Left ventricle myocardium superior (tissue), 1 donor: ENCODE measurements around the gene KIF14. TPM values are rescaled to one million over a fixed set of nuclear protein-coding genes. Genes with fewer than 3 reads are reported as not detected.
A peak's percentile ranks its signal among the peaks of the same experiment; 100 is the strongest.

ENCODE experiments used
- ATAC-seq: fragments of 200-7000 bp; cut with Tn5 transposase; one replicate; pipeline ENCODE4 v1.9.1; 2020; ENCODE audit warnings: mild to moderate bottlenecking, moderate library complexity
- DNase-seq: peaks from one replicate; pipeline ENCODE4 v3.0.0-alpha.2; 2020
- intact Hi-C: fragments of 100-400 bp; cut with micrococcal nuclease; formaldehyde crosslinking; loops from one replicate; pipeline ENCODE4 v1.11.0; 2022
- long read RNA-seq: library from polyadenylated mRNA; unstranded; transcript quantifications from one replicate; pipeline ENCODE4 v2.0.0, GENCODE V29; 2021
- total RNA-seq: library from RNA; stranded (reverse); fragmentation: NEBNext Ultra II Directional; extraction: Animal tissue kit (Norgen Biotek cat#: 25700); gene quantifications from one replicate; pipeline ENCODE4 v1.2.1, GENCODE V29; 2021
- donor health status: DM: no; HTN: yes; CAD: no; lungs with severe emphysema.

KIF14 gene
- 0.10 TPM for total RNA-seq
- long read RNA-seq = 0 reads

DNA sequence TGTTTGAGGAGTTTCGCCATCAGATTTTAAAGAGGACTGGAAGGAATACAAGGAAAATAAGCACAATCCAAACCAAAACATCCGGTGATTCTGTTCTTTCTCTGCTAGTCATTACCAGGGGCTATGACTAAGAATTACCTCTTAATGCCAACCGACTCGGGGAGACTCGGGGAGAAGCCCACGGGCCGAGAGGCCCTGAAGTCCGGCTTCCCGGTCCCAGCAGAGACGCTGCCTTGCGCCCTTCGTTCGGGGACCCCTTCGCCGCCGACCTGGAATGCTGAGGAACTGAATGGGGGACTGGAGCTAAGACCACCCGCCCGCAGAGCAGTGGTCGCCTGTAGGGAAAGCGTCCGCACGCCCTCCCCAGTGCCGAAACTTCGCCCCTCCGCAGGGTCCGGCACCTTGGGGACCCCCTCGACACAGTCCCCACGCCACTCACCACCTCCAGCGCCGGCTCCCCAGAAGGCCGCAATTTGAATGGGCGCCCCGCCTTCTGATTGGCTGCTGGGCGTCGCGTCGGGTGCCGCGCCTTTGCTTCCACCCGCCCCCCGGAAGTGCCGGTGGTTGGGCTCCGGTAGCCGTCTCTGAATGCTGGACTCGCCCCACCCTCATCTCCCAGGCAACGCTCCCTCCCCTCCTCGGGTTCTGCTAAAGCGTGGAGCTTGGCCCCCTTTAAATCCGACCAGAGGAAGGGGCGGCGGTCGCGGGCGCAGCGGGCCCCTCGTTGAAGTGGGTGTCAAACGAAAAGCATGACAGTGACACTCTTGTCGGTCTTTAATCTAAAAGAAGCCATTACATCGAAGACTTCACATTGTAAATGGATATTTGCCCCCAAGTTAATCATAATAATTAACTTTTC is at the start of gene KIF14:
KIF14 (minus strand) TSS at position 479 of the 859 bp plus-strand sequence. CDS start 2,028 bp downstream, outside the sequence.
- DNase-seq (peak; percentile 94), ATAC-seq (peak; percentile 100)
- intact Hi-C loops = loop anchor here (2.0 to 10.0 kb wide), 2 partner anchors 182 to 214 kb away; no protein-coding TSS in a partner anchor

- ATAC-seq = peak; percentile 96
- intact Hi-C loops = loop anchor here (5.0 kb wide), 1 partner anchor 133 kb away; no protein-coding TSS in a partner anchor
- peak; percentile 98 for DNase-seq
Observed at GRCh38 chr1:200669314-200670241, 49.0 kb upstream of the KIF14 start, which contains the start of gene DDX59. DDX59 (minus strand) TSS chr1:200669907; CDS start chr1:200666740, 3,167 bp downstream.

DNA sequence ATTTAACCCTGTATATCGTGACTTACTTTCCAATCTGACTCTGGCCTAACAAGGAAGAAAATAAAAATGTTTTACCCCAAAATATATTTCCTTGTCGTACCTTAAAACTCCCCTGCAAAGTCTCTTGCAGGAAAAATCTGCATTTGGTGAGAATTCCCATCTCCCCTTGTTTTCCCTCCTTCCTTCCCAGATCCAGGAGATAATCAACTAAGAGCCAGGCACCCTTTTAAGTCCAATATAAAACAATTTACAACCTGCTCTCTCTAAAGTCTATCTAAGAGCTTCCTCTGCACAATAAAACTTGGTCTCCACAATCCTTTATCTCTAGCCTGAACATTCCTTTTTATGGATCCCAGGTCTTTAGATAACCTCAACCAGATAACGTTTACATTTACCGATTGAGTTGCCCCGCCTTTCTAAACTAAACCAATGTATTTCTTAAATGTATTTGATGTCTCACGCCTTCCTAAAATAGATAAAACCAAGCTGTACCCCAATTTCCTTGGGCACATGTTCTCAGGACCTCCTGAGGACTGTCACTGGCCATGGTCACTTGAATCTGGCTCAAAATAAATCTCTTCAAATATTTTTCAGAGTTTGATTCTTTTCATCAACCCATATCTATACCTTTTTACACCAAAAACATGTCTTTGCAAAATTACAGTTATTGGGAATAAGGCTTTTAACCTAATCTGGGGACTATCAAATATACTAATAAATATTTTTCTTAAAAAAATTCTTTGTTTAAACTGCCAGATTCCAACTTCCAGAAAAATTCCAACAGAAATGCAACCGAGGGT is 48.2 kb upstream of the KIF14 start:
- DNase-seq = no peak
- no peak for ATAC-seq
- intact Hi-C loops = no loop called here

DNA sequence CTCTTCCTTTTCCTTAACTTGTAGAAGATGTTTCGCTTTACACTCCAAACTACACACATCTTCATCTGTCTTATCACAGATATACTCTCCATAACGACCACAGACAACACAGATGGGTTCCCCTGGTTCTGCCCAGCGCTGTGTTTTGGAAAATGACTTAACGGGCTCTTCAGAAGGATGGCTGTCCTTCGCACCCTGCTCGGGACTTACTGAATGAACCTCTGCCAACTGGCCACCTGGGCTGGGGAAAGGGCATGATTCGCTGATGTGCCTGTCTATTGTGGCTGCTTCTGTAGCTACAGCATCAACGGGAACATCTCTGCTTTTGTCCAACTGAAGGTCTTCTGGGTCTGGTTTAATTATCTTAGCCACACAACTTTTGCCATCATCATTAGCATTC is 45.8 kb upstream of the KIF14 start:
- DNase-seq = no peak
- ATAC-seq = no peak
- intact Hi-C loops = no loop called here

DNA sequence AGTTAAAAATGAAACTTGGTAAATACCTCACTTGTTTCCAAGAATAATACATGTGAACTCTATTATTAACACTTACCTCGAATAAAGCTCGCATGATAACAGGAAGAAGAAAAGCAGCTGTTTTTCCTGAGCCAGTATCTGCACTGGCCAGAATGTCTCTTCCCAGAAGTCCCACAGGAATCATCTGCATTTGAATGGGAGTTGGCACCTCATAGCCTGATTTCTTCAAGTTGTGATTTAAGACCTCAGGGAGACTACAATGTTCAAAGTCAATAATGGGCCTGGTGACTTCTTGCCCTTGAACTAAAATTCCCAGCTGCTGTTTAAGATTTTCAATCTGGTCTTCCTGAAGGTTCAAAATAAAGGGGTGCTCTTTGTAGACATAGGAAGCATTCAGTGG is 45.3 kb upstream of the KIF14 start:
- DNase-seq = no peak
- ATAC-seq = no peak
- intact Hi-C loops = no loop called here

DNA sequence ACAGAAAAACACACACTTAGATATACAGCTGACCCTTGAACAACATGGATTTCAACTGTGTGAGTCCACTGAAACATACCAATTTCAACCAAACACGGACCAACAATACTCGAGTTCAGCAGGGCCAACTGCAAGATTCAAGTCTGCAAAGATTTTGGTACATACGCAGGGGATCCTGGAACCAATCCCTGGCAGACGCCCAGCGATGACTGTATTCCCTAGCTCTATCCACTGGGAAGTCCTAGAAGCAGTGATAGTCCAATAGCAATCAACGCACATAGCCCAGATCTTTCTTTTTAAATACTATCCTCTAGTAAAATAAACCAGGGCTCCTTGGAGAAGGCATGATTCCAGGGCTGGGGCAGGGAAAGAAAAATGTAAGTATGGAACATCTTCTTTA is 40.2 kb upstream of the KIF14 start:
- DNase-seq (peak; percentile 78), ATAC-seq (peak; percentile 57)
- intact Hi-C loops = no loop called here

DNA sequence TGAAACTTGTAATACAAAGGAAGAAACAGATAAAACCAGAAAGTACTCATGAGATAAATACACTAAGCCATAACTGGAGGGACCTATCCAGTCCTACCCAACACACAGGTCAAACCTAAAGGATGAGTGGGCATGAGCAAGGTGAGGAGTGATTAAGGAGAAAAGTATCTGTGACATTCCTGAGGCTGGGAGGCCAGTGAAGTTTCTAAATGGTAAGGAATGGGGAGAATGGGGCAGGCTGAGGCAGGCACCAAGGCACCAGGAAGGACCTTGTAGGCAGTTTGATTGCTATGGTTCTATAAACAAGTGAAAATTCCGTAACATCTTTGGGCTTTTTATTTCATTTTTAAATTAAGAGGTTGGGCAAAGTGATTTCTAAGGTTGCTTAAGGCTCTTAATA is 38.7 kb upstream of the KIF14 start:
- intact Hi-C loops = no loop called here

DNA sequence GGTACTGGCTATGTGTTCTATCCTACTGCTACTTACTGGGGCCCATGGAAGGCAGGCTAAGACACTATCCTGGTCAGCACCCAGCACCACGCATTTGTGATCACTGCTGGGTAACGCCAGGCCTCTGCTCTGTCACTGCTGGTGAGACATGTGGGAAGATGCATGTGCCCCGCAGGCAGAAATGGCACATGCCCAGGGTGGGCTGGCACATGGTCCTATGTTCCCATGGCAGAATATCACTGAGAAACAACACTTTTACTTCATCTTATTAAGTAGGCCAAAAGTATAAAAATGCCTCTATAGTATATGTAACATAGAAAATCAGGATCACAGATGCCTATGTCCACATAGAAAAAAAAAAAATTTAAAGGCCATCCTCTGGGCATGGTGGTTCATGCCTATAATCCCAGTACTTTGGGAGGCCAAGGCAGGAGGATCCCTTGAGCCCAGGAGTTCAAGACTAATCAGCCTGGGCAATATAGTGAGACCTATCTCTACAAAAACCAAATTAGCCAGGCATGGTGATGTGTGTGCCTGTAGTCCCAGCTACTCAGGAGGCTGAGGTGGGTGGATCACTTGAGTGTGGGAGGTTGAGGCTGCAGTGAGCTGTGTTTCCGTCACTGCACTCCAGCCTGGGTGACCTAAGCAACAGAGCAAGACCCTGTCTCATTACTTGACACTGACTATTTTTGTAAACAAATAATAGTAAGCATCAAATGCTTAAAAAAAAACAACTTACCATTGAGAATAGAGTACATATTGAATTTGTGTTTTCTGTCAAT is 37.7 kb upstream of the KIF14 start:
- ATAC-seq = no peak
- intact Hi-C loops = no loop called here
- no peak for DNase-seq

More for the DNA sequence above, 38.7 kb upstream of the KIF14 start:
- ATAC-seq (no peak), DNase-seq (no peak)

- no peak for DNase-seq
- intact Hi-C loops = no loop called here
- ATAC-seq = no peak
Observed at GRCh38 chr1:200654660-200655059, 34.1 kb upstream of the KIF14 start.

GRCh38 chr1:200653022-200653462 is 32.5 kb upstream of the KIF14 start:
- DNase-seq (no peak), ATAC-seq (no peak)
- intact Hi-C loops = no loop called here

GRCh38 chr1:200652378-200652777 is 31.8 kb upstream of the KIF14 start:
- no peak for ATAC-seq
- intact Hi-C loops = no loop called here

GRCh38 chr1:200646515-200646914 is 26.0 kb upstream of the KIF14 start:
- DNase-seq (no peak), ATAC-seq (no peak)
- intact Hi-C loops = no loop called here

More at GRCh38 chr1:200652378-200652777, 31.8 kb upstream of the KIF14 start:
- DNase-seq = no peak

DNA sequence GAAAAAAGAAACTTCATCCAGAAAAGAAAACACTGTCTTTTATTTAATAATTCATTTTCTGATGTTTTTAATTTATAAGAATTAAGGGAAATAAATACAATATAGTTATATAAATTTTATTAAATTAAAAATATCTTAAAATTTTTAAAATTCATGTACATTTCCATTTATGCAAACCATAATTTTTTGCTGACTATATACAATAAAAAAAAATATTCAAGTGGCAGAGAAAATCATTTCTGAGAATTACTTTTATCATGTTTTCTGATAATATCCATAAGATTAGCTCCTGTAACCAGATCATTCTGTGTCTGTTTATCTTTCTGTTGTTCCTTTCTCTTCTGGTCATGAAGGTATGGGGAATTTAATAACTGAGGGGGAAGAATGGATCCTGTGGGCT is 23.5 kb upstream of the KIF14 start:
- ATAC-seq = no peak
- no peak for DNase-seq

DNA sequence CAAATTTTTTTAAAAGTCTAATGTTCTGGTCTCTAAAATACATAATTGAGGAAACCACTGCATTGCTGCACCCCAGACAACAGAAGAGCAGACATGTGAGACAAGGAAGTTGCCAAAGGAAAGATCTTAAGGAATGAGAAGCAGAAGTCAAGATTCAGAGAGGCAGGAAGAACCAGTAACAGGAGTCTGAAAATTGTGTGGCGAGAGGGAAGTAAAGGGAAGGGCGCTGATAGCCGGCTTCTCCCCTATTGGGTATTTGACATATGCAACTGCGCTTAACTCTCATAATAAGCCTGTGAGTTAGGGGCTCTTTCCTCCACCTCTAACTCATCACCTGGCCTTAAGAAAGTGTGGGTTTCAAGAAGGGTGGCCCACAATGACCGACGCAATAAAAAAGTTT is 21.9 kb upstream of the KIF14 start:
- ATAC-seq = no peak
- intact Hi-C loops = no loop called here
- DNase-seq = no peak

More for the DNA sequence above, 23.5 kb upstream of the KIF14 start:
- intact Hi-C loops = no loop called here

- intact Hi-C loops = no loop called here
Observed at GRCh38 chr1:200640963-200641401, 20.4 kb upstream of the KIF14 start.

DNA sequence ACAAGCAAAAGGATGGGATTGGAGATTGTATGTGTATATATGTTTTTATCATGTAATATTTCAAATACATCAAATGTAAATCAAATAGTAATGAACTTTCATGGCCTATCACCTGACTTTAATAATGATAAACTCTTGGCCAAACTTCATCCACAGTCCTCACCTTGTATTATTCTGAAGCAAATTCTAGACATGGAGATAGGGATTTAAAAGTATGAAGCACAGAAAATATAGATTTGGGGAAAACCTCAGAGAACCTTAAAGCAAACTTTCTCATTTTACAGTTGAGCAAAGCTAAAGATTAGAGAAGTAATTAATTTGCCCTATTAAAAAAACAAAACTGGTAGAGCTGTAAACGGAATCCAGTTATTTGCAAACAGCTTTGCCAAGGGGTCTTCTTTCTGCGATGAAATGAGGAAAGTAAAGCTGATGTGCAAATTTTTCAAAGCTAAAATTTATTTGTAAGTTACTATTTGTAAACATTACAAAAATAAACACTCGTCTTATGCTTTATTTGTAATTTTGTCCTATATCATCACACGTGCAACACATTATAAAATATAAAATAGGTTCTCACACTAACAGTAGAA is 19.9 kb upstream of the KIF14 start:
- DNase-seq = no peak
- intact Hi-C loops = no loop called here
- ATAC-seq = no peak

More at GRCh38 chr1:200640963-200641401, 20.4 kb upstream of the KIF14 start:
- DNase-seq (no peak), ATAC-seq (peak; percentile 90)

GRCh38 chr1:200638073-200638472 is 17.5 kb upstream of the KIF14 start:
- no peak for DNase-seq
- no peak for ATAC-seq
- intact Hi-C loops = no loop called here

- intact Hi-C loops = no loop called here
- ATAC-seq (no peak), DNase-seq (no peak)
Observed at GRCh38 chr1:200636681-200637080, 16.1 kb upstream of the KIF14 start.
